Astrocyte of the hippocampus (primary cell): Measurements from ENCODE around the gene TCN2.
"Not testable (repeated sequence)": the region's sequence is repeated elsewhere in the genome, so short reads cannot be mapped to it uniquely, and the experiment has no call there.

ENCODE experiments used
- DNase-seq: peaks from one replicate; pipeline ENCODE4 v3.0.0; 2011; ENCODE audit warnings: low read depth, low spot score

The TCN2 gene

GRCh38 chr22:30575859-30576258, 31.1 kb upstream of the TCN2 start:
- no peak for DNase-seq

GRCh38 chr22:30578481-30578880, 28.5 kb upstream of the TCN2 start:
- no peak for DNase-seq

- no peak for DNase-seq
Measured at GRCh38 chr22:30580896-30581295, 26.1 kb upstream of the TCN2 start.

GRCh38 chr22:30582051-30582450, 24.9 kb upstream of the TCN2 start:
- DNase-seq, result no peak

- DNase-seq, result no peak
Measured at GRCh38 chr22:30582788-30583545, 24.0 kb upstream of the TCN2 start.

- DNase-seq, result no peak
Measured at GRCh38 chr22:30584441-30584840, 22.5 kb upstream of the TCN2 start.

GRCh38 chr22:30586414-30586813, 20.6 kb upstream of the TCN2 start:
- no peak for DNase-seq

- DNase-seq, result peak; percentile 41
Measured at GRCh38 chr22:30591191-30591587, 15.8 kb upstream of the TCN2 start.

GRCh38 chr22:30591588-30592359, 15.2 kb upstream of the TCN2 start, which contains the start of gene PES1:
Gene PES1 (minus strand): TSS chr22:30591910. CDS start chr22:30591833, 77 bp downstream.
- peak; percentile 99 for DNase-seq

GRCh38 chr22:30592360-30592713, 14.6 kb upstream of the TCN2 start:
- not testable (repeated sequence) for DNase-seq

GRCh38 chr22:30596199-30596598, 10.8 kb upstream of the TCN2 start:
- no peak for DNase-seq

GRCh38 chr22:30596886-30597285, 10.1 kb upstream of the TCN2 start:
- no peak for DNase-seq

GRCh38 chr22:30598986-30599385, 8.0 kb upstream of the TCN2 start:
- no peak for DNase-seq

- DNase-seq, result no peak
Measured at GRCh38 chr22:30600921-30601320, 6.1 kb upstream of the TCN2 start.

GRCh38 chr22:30601464-30601863, 5.5 kb upstream of the TCN2 start:
- DNase-seq, result no peak

GRCh38 chr22:30602049-30602448, 4.9 kb upstream of the TCN2 start:
- DNase-seq, result peak; percentile 32

GRCh38 chr22:30603801-30604200, 3.2 kb upstream of the TCN2 start:
- DNase-seq, result no peak

- DNase-seq, result no peak
Measured at GRCh38 chr22:30604723-30605122, 2.3 kb upstream of the TCN2 start.

GRCh38 chr22:30605449-30606110, 1.4 kb upstream of the TCN2 start:
- DNase-seq, result peak; percentile 46

GRCh38 chr22:30607300-30607930, 441 bp downstream of the TCN2 start:
- DNase-seq, result no peak

GRCh38 chr22:30607939-30608338, 965 bp downstream of the TCN2 start:
- DNase-seq, result no peak
